MCF 10A (cell line): ENCODE results near the gene CORIN. TPM values are rescaled to one million over a fixed set of nuclear protein-coding genes. Genes with fewer than 3 reads are reported as not detected.
A peak's percentile ranks its signal among the peaks of the same experiment; 100 is the strongest.
"Not testable (repeated sequence)": the region's sequence is repeated elsewhere in the genome, so short reads cannot be mapped to it uniquely, and the experiment has no call there.

Experiments
- BruUV-seq: library from RNA; stranded (reverse); fragments of 400-500 nt; replicated peaks from 2 replicates; lab custom pipeline; 2021; lab: Mats Ljungman, UMichigan
- CTCF ChIA-PET: fragments of 300-600 bp; sonication (Branson Sonifier 250); formaldehyde crosslinking; extraction: SDS; loops from one replicate; lab custom pipeline; 2021; ENCODE audit warnings: antibody characterized with exemption, inconsistent platforms; lab: Yijun Ruan, JAX
- POLR2A ChIA-PET: fragments of 300-600, 350-650 bp; sonication (Branson Sonifier 250); formaldehyde crosslinking; extraction: SDS; loops from one replicate; lab custom pipeline; 2020; ENCODE audit warnings: antibody characterized with exemption, inconsistent platforms; lab: Yijun Ruan, JAX
- DNase-seq: peaks from one replicate; pipeline ENCODE4 v3.0.0-alpha.2; 2018; ENCODE audit not compliant: unreplicated experiment
- H3K27ac Mint-ChIP-seq: one replicate; pipeline ENCODE4 v1.8.0; 2022; ENCODE audit warnings: mild to moderate bottlenecking, low read depth, mixed read lengths; ENCODE audit not compliant: unreplicated experiment
- H3K27me3 Mint-ChIP-seq: one replicate; pipeline ENCODE4 v1.8.0; 2022; ENCODE audit warnings: mixed read lengths; ENCODE audit not compliant: insufficient read depth, unreplicated experiment
- H3K36me3 Mint-ChIP-seq: one replicate; pipeline ENCODE4 v1.8.0; 2022; ENCODE audit warnings: mild to moderate bottlenecking, moderate library complexity, mixed read lengths; ENCODE audit not compliant: insufficient read depth, unreplicated experiment
- H3K4me1 Mint-ChIP-seq: one replicate; pipeline ENCODE4 v1.8.0; 2022; ENCODE audit warnings: mixed read lengths; ENCODE audit not compliant: insufficient read depth, unreplicated experiment
- H3K4me3 Mint-ChIP-seq: one replicate; pipeline ENCODE4 v1.8.0; 2022; ENCODE audit warnings: mild to moderate bottlenecking, moderate library complexity, mixed read lengths; ENCODE audit not compliant: unreplicated experiment
- H3K9me3 Mint-ChIP-seq: one replicate; pipeline ENCODE4 v1.8.0; 2022; ENCODE audit warnings: mixed read lengths; ENCODE audit not compliant: unreplicated experiment
- intact Hi-C: fragments of 100-400 bp; cut with micrococcal nuclease; formaldehyde crosslinking; loops from 2 replicates; pipeline ENCODE4 v1.14.1; 2022
- total RNA-seq: library from RNA; stranded (reverse); gene quantifications from 2 replicates; pipeline ENCODE4 v1.2.3, GENCODE V29; 2022
- TF ChIP-seq, protein P1 (sequence below): fragments of 200-600 bp; IDR thresholded peaks from one replicate; pipeline ENCODE4 v1.8.0; 2022; ENCODE audit warnings: antibody characterized with exemption, mild to moderate bottlenecking; ENCODE audit not compliant: unreplicated experiment

CORIN gene
- total RNA-seq, 1 experiment from 2014 or later: 1.0 TPM

DNA sequence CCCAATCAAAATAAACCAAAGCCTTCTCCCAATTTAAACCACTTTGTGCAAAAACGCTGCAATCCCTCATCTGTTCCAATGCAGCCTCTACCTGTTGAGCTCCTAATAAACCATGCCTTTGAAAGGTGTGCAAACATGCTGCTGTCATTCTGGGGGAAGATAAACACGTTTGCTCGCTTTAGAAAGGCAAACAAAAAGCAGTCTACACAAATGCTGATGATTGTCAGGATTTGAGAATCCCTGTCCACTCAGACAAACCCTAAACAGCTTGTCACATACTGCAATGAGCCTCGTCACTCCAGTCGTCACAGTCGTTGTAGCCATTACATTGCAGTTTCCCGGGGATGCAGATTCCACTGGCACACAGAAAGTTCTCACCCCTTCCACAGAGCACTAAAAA is 145.2 kb downstream of the CORIN start:
- no peak overlapping the region for H3K4me3 Mint-ChIP-seq
- POLR2A ChIA-PET: interaction anchor here (0.6 kb wide), 1 partner anchor 578 kb away, joined by 3 read pairs; no protein-coding TSS in a partner anchor

DNA sequence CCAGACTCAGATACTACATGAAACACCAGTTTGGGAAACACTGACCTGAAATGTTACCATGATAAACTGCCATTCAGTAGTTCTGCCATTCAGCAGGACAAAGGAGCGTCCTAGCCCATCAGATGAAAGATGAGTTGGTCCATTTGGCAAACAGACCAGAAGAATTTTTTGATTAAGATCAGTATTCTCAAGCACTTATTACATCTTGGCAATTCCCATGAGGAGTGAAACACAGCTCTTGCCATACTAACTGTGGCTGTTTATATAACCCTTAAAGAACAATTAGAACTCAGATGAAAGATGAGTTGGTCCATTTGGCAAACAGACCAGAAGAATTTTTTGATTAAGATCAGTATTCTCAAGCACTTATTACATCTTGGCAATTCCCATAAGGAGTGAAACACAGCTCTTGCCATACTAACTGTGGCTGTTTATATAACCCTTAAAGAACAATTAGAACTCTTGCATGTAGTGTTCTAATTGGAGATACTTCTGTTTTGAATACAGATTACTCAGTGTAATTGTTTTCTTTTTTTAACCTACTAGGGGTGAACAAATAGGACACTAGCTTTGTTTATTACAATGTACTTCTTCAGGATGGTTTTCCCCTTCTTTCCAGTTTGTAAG is 146.0 kb downstream of the CORIN start:
- H3K4me3 Mint-ChIP-seq, H3K4me1 Mint-ChIP-seq, H3K9me3 Mint-ChIP-seq, POLR2A ChIA-PET, H3K27ac Mint-ChIP-seq, intact Hi-C loops, H3K36me3 Mint-ChIP-seq, H3K27me3 Mint-ChIP-seq, BruUV-seq, DNase-seq: not testable (repeated sequence)
- CTCF ChIA-PET: interaction anchor here (1.9 kb wide), 1 partner anchor 13 kb away, joined by 7 read pairs; no protein-coding TSS in a partner anchor

More for the DNA sequence above, 145.2 kb downstream of the CORIN start:
- intact Hi-C loops: no loop called here
- Mint-ChIP-seq H3K27me3 (no peaks in the 10 kb centered on the region), H3K9me3 (no peaks in the 10 kb centered on the region), H3K36me3 (no peaks in the 10 kb centered on the region), H3K4me1 (no peaks in the 10 kb centered on the region), H3K27ac (no peak overlapping the region)
- CTCF ChIA-PET: interaction anchor here (0.6 to 3.4 kb wide), 4 partner anchors 13 to 144 kb away, joined by 3 to 15 read pairs (median 10); no protein-coding TSS in a partner anchor
- no TSS peak for BruUV-seq
- no peak for DNase-seq
- TF ChIP-seq, protein P1, sequence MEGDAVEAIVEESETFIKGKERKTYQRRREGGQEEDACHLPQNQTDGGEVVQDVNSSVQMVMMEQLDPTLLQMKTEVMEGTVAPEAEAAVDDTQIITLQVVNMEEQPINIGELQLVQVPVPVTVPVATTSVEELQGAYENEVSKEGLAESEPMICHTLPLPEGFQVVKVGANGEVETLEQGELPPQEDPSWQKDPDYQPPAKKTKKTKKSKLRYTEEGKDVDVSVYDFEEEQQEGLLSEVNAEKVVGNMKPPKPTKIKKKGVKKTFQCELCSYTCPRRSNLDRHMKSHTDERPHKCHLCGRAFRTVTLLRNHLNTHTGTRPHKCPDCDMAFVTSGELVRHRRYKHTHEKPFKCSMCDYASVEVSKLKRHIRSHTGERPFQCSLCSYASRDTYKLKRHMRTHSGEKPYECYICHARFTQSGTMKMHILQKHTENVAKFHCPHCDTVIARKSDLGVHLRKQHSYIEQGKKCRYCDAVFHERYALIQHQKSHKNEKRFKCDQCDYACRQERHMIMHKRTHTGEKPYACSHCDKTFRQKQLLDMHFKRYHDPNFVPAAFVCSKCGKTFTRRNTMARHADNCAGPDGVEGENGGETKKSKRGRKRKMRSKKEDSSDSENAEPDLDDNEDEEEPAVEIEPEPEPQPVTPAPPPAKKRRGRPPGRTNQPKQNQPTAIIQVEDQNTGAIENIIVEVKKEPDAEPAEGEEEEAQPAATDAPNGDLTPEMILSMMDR: no peak

DNA sequence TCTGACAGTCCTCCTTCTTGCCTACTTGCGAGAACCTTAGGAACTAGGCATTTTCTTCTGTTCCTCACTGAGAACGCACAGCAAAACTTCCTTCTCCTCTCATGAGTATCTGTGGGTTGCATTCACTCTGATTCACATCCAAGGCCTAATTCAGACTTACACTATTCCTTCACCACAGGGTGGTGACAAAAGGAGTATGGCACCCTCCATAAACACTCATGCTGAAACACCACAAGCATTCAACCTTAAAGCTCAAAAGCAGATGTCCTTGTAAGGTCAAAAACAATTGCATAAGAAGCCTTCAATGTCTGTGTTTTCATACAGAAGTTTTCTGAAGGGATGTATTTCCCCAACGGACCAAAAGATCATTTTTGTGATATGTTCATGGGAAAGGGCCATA is 147.3 kb downstream of the CORIN start:
- Mint-ChIP-seq H3K4me1 (no peaks in the 10 kb centered on the region), H3K4me3 (no peak overlapping the region), H3K36me3 (no peaks in the 10 kb centered on the region), H3K27me3 (no peaks in the 10 kb centered on the region), H3K9me3 (no peaks in the 10 kb centered on the region), H3K27ac (no peak overlapping the region)
- ChIA-PET CTCF (interaction anchor here (0.8 to 1.9 kb wide), 5 partner anchors 14 to 1563 kb away, joined by 3 to 7 read pairs (median 4); no protein-coding TSS in a partner anchor), POLR2A (no interaction called here)
- no TSS peak for BruUV-seq
- intact Hi-C loops: no loop called here
- no peak for DNase-seq
- TF ChIP-seq, protein P1: no peak

DNA sequence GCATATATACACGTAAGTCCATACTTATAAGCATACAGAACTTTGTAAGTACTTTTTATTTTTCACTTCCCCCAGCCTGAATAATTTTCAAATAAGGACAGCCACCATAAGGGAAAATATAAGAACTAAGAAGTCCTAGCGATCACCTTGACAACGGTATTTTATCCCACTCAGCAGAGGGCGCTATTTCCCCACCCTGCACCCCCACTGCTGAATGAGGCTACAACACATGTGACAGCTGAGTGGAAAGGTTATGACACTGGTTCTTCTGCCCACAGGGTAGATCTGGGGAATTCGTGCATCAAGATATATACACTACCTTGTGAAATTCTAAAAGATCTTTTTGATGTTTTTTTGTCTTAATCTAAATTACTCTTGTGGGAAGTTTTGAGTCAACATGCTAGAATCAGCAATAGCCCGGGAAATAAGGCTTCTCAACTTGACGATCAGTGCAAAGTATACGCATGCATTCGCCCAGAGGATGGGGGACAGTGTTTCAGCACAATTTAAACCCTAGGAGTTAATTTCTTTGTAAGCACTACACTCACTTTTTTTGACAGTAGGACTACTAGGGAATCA is 151.5 kb downstream of the CORIN start:
- TF ChIP-seq, protein P1: peak; percentile 61
- H3K27ac Mint-ChIP-seq: no peak overlapping the region
- no peaks in the 10 kb centered on the region for H3K4me1 Mint-ChIP-seq
- H3K9me3 Mint-ChIP-seq: no peaks in the 10 kb centered on the region
- intact Hi-C loops: loop anchor here (1.0 kb wide), 2 partner anchors 150 to 247 kb away; no protein-coding TSS in a partner anchor
- ChIA-PET CTCF (interaction anchor here (0.6 to 3.5 kb wide), 7 partner anchors 17 to 401 kb away, joined by 3 to 18 read pairs (median 4); partner anchors contain the start of gene CORIN), POLR2A (no interaction called here)
- no peaks in the 10 kb centered on the region for H3K27me3 Mint-ChIP-seq
- DNase-seq: peak; percentile 62
- no peak overlapping the region for H3K4me3 Mint-ChIP-seq
- no TSS peak for BruUV-seq
- no peaks in the 10 kb centered on the region for H3K36me3 Mint-ChIP-seq
